Psoas muscle (tissue), 8 donors: ENCODE results near the gene HGFAC. TPM values are rescaled to one million over a fixed set of nuclear protein-coding genes. Genes with fewer than 3 reads are reported as not detected.

Experiments used
- ATAC-seq, 4 donors: fragments of 200-7000 bp; cut with Tn5 transposase; one replicate each; pipeline ENCODE4 v1.9.1; 2020; ENCODE audit warnings: moderate library complexity in 3 of 4, mild to moderate bottlenecking in 2 of 4
- DNase-seq, 2 donors: peaks; one replicate each; pipeline ENCODE4 v3.0.0-alpha.2; 2020
- H3K27ac ChIP-seq: fragments of 200-600 bp; one replicate; pipeline ENCODE4 v1.8.0; 2022
- H3K27me3 ChIP-seq, 3 donors: fragments of 200-600 bp in 1 of 3; one replicate each; pipeline versions ENCODE4 v1.6.1 to v1.8.0; 2013 to 2022; ENCODE audit warnings: low read length in 2 of 3, mild to moderate bottlenecking in 2 of 3, moderate library complexity in 1 of 3; ENCODE audit not compliant: insufficient read depth in 3 of 3
- H3K36me3 ChIP-seq, 2 donors: fragments of 200-600 bp in 1 of 2; one replicate each; pipeline versions ENCODE4 v1.6.1 to v1.8.0; 2013 to 2022; ENCODE audit warnings: low read depth in 1 of 2, mild to moderate bottlenecking in 1 of 2, moderate library complexity in 1 of 2; ENCODE audit not compliant: insufficient read depth in 1 of 2
- H3K4me1 ChIP-seq: fragments of 200-600 bp; one replicate; pipeline ENCODE4 v1.8.0; 2022
- H3K4me3 ChIP-seq: fragments of 200-600 bp; one replicate; pipeline ENCODE4 v1.8.0; 2022; ENCODE audit warnings: mild to moderate bottlenecking
- H3K9me3 ChIP-seq: fragments of 200-600 bp; one replicate; pipeline ENCODE4 v1.8.0; 2022
- WGBS, 3 donors: extraction: QIAGEN DNeasy Blood & Tissue Kit; methylation state at CpG; one replicate each; pipeline versions ENCODE4 v1.1.6 to v1.1.7; 2013; 5-methylcytosine and 5-hydroxymethylcytosine counted together
- intact Hi-C, 2 donors: fragments of 100-400 bp; cut with DNase I; formaldehyde crosslinking; loops; one replicate each; pipeline versions ENCODE4 v1.11.0 to v1.14.2; 2022
- polyA plus RNA-seq, 3 donors: library from polyadenylated mRNA; stranded (reverse); fragments of 200-250 nt; gene quantifications; one replicate each; pipeline ENCODE4 v1.2.3, GENCODE V29; 2013
- total RNA-seq, 4 donors: library from RNA; stranded (reverse); fragmentation: NEBNext Ultra II Directional in 2 of 4; extraction: Animal tissue kit (Norgen Biotek cat#: 25700) in 2 of 4; gene quantifications; one replicate each; pipeline versions ENCODE4 v1.2.1 to v1.2.4, GENCODE V29; 2021 to 2023
- TF ChIP-seq, protein P1 (sequence below): fragments of 200-600 bp; IDR thresholded peaks from one replicate; pipeline ENCODE4 v1.8.0; 2022; ENCODE audit warnings: antibody characterized with exemption
- donor health status: healthy with polysubstance abuse.
- donor health status: DM: no; HTN: no; CAD: no; lungs with moderate emphysema.
- donor health status: Bipolar disorder and iron deficiency.
- donor health status: healthy.
- donor health status: DM: yes; HTN: yes; CAD: no.
- donor health status: DM: no; HTN: no; CAD: no.
- donor health status: DM: no; HTN: no; CAD: no.
- donor health status: DM: yes; HTN: yes; CAD: no.

The HGFAC gene
- total and polyA plus RNA-seq, 7 donors, result 0.09 to 1.2 (median 0.39) TPM; not detected in 1

DNA sequence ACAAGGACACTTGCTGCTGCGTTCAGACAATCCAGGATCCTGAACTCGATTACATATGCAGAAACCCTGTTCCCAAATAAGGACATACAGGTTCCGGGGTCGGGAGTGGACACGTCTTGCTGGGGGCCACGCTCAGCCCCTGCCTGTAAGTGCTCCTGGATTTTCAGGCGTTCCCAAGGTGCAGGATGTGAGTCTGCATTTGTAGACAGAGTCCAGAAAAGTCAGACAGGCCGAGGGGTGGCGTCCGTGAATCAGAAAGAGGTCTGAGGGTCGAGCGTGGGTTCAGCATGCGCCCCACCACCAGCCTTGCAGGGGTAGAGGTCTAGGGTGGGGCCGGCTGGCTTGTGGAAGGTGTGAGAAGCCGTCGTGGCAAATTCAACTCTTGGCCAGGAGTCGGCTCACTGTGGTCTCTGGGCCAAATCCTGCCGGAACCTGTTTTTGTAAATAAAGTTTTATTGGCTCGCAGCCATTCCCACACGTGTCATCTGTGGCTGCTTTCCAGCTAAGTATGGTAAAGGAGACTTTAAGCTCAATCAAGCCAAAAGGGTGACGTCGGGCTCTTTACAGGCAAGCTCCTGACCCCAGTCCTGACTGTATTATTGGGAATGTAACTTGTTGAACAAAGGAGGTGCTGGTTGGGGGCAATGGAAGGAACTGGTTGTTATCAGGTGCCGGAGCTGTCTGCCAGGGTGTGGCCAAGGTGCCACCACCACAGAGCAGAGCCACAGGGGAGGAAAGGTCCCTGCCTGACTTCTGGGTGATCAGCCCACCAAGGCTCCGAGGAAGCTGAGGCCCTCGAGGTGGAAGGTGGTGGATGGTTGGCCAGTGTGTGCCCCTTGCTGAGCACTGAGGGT is 28.7 kb downstream of the HGFAC start:
- H3K36me3 ChIP-seq, result no peaks in the 10 kb centered on the region
- no peak overlapping the region for H3K27ac ChIP-seq
- ATAC-seq (no peak), DNase-seq (peak; percentile 8 to 28)
- WGBS, 3 donors, result 62 to 69% (median 64%) methylated on average over 25 of the region's 25 CpGs
- H3K4me1 ChIP-seq, result peaks cover 29% of the 10 kb centered on the region
- intact Hi-C loops, result no loop called here
- H3K27me3 ChIP-seq, result no peaks in the 10 kb centered on the region
- no peaks in the 10 kb centered on the region for H3K9me3 ChIP-seq
- TF ChIP-seq, protein P1, sequence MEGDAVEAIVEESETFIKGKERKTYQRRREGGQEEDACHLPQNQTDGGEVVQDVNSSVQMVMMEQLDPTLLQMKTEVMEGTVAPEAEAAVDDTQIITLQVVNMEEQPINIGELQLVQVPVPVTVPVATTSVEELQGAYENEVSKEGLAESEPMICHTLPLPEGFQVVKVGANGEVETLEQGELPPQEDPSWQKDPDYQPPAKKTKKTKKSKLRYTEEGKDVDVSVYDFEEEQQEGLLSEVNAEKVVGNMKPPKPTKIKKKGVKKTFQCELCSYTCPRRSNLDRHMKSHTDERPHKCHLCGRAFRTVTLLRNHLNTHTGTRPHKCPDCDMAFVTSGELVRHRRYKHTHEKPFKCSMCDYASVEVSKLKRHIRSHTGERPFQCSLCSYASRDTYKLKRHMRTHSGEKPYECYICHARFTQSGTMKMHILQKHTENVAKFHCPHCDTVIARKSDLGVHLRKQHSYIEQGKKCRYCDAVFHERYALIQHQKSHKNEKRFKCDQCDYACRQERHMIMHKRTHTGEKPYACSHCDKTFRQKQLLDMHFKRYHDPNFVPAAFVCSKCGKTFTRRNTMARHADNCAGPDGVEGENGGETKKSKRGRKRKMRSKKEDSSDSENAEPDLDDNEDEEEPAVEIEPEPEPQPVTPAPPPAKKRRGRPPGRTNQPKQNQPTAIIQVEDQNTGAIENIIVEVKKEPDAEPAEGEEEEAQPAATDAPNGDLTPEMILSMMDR, result no peak
- no peak overlapping the region for H3K4me3 ChIP-seq

DNA sequence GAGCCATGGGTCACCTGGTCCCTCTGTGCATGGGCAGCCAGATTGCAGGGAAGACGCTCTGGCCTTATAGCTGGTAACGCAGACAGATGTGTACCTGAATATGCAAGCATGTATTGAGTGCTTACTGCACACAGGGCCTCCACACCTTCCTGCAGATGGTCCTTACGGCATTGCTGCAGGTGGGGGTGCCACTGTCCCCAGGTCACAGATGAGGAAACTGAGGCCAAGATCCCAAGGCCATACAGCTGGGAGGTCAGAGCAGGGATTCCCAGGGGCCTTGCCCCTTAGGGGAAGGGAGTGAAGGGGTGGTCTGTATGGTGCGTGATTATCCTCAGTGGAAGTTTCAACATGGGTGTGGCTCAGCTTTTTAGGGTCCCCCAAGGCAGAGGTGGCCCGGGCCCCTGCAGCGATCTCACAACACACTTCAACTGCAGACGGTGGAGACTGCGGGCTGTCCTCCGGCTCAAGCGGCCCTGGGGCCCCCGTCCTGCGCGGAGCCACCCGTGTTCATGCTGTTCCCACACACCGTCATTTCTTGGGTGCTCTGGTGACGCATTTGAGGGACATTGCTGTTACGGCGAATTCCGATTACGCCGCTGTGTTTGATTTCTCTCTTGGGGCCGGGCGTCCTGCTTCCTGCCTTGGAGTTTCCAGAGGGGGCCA is 29.5 kb downstream of the HGFAC start:
- no peak for ATAC-seq

DNA sequence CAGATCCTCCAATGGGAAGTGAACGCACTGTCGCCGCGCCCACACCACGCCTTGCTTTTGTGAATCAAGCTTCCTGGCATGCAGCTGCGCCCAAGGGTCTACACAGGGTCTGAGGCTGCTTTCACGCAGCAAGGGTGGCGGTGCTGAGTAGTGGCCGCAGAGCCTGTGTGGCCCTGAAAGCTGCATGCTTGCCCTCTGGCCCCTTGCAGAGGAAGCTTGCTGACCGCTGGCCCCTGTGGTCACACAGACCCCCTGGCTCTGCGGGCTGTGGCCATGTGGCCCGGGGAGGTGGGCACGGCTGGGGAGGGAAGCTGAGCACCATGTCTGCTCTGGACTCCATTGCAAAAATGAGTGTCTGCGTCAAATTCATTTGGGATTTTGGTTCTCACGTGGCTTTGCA is 30.1 kb downstream of the HGFAC start:
- Histone ChIP-seq H3K36me3 (peaks cover 0 to 4% of the 10 kb centered on the region in 2 donors), H3K9me3 (no peaks in the 10 kb centered on the region), H3K4me1 (peaks cover 15% of the 10 kb centered on the region), H3K27ac (no peak overlapping the region), H3K27me3 (no peaks in the 10 kb centered on the region), H3K4me3 (no peak overlapping the region)
- TF ChIP-seq, protein P1, result no peak
- ATAC-seq (no peak), DNase-seq (peak; percentile 10 to 31)
- 87 to 93% (median 90%) methylated on average over 15 of the region's 15 CpGs for WGBS, 3 donors
- intact Hi-C loops, result no loop called here

More for the DNA sequence above, 29.5 kb downstream of the HGFAC start:
- Histone ChIP-seq H3K4me3 (no peak overlapping the region), H3K27ac (no peak overlapping the region), H3K4me1 (peaks cover 21% of the 10 kb centered on the region), H3K27me3 (no peaks in the 10 kb centered on the region), H3K36me3 (no peaks in the 10 kb centered on the region), H3K9me3 (no peaks in the 10 kb centered on the region)
- intact Hi-C loops, result no loop called here
- TF ChIP-seq, protein P1, result no peak
- 91 to 92% (median 91%) methylated on average over 23 of the region's 23 CpGs for whole genome bisulfite sequencing, 3 donors
- peak in 1 of 2 donors; percentile 45 for DNase-seq

DNA sequence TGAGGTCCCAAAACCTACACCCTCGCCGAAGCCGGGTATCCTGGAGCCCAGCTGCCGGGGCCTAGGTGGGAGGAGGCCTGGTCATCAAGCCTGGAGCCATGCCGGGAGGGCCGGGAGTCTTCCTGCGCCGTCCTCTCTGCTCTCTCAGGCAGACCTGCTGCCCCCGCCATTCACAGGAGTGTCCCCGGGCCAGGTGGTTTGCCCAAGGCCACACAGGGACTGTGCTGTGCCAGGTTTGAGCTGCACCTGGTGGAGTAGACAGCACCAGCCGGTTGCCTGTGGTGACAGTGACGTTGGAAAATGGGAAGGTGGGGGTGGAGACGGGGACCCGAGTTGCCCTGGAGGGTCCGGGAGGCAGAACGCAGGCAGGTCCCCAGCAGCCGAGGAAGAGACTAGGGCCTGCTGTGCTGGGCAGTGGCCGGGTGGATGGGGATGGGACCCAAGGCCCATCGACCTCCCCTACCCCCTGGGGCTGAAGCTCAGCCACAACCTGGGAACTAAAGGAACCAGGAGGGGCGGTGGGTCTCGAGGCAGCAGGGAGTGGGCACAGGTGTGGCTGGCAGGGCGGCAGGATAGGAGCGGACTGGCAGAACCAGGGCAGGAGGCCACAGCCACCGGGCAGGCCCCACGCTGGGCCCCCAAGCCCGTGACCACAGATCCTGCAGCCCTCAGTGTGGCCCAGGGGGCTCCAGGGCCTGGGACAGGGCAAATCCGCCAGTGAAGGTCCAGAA is 30.8 kb downstream of the HGFAC start:
- TF ChIP-seq, protein P1, result no peak
- Histone ChIP-seq H3K36me3 (peaks cover 0 to 7% of the 10 kb centered on the region in 2 donors), H3K9me3 (no peaks in the 10 kb centered on the region), H3K4me1 (peaks cover 11% of the 10 kb centered on the region), H3K27ac (peak overlapping the region; percentile 23), H3K4me3 (no peak overlapping the region), H3K27me3 (no peaks in the 10 kb centered on the region)
- ATAC-seq, result peak in 3 of 4 donors; percentile 10
- DNase-seq, result peak; percentile 11 to 43
- WGBS, 3 donors, result 89 to 92% (median 91%) methylated on average over 26 to 27 of the region's 27 CpGs
- intact Hi-C loops, result no loop called here
